SU-DHL-6 (cell line): ENCODE data around the gene OR51A7.

Experiments
- EZH2phosphoT487 ChIP-seq: fragments of 200-600 bp; sonication (generic), shearing (Covaris generic); conservative IDR thresholded peaks from 2 replicates; pipeline ENCODE4 v1.6.1; 2018; ENCODE audit warnings: mild to moderate bottlenecking, antibody characterized with exemption, low read length, moderate library complexity, mixed read lengths
- TF ChIP-seq, protein P1 (sequence below): fragments of 200-600 bp; sonication (generic); IDR thresholded peaks from one replicate; pipeline ENCODE4 v1.5.1; 2017; ENCODE audit warnings: antibody characterized with exemption, mild to moderate bottlenecking, low read length, moderate library complexity; ENCODE audit not compliant: insufficient read depth, poor library complexity, severe bottlenecking

DNA sequence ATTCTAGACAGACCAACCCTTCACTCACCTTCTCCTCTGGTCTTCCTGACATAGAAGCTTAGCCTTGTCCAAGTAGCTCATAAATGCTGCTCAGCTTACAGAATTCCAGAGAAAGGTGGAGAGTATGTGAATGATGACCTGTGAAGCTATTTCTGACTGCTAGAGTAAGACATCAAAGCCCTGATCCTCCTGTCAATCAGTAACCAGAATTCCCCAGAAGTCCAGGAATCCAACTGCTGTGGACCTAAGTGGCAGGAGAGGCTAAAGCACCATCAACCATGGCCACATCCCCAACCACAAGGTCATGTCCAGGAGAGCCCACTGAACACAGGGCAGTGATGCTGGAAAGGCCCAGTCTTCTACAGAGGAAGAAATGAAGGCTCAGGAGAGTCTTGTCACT lies 13.0 kb downstream of the OR51A7 start:
- TF ChIP-seq, protein P1, sequence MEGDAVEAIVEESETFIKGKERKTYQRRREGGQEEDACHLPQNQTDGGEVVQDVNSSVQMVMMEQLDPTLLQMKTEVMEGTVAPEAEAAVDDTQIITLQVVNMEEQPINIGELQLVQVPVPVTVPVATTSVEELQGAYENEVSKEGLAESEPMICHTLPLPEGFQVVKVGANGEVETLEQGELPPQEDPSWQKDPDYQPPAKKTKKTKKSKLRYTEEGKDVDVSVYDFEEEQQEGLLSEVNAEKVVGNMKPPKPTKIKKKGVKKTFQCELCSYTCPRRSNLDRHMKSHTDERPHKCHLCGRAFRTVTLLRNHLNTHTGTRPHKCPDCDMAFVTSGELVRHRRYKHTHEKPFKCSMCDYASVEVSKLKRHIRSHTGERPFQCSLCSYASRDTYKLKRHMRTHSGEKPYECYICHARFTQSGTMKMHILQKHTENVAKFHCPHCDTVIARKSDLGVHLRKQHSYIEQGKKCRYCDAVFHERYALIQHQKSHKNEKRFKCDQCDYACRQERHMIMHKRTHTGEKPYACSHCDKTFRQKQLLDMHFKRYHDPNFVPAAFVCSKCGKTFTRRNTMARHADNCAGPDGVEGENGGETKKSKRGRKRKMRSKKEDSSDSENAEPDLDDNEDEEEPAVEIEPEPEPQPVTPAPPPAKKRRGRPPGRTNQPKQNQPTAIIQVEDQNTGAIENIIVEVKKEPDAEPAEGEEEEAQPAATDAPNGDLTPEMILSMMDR: no peak
- no peak for TF ChIP-seq EZH2phosphoT487
